Urinary bladder (tissue), 4 donors: ENCODE measurements around the gene LAMA1. TPM values are rescaled to one million over a fixed set of nuclear protein-coding genes. Genes with fewer than 3 reads are reported as not detected.

Experiments
- DNase-seq: peaks from one replicate; pipeline ENCODE4 v3.0.0-alpha.2; 2015; ENCODE audit errors: extremely low spot score
- H3K27ac ChIP-seq: one replicate; pipeline ENCODE4 v1.5.1; 2013; ENCODE audit warnings: low read depth, mild to moderate bottlenecking, moderate library complexity
- H3K36me3 ChIP-seq: one replicate; pipeline ENCODE4 v1.6.1; 2013; ENCODE audit warnings: mild to moderate bottlenecking, moderate library complexity; ENCODE audit not compliant: insufficient read depth
- H3K4me1 ChIP-seq: one replicate; pipeline ENCODE4 v1.6.1; 2013; ENCODE audit warnings: mild to moderate bottlenecking, moderate library complexity; ENCODE audit not compliant: insufficient read depth
- H3K4me3 ChIP-seq: one replicate; pipeline ENCODE4 v1.5.1; 2013; ENCODE audit warnings: low read depth, low read length
- WGBS: extraction: QIAGEN DNeasy Blood & Tissue Kit; methylation state at CpG from one replicate; pipeline ENCODE4 v1.1.7; 2013; 5-methylcytosine and 5-hydroxymethylcytosine counted together
- polyA plus RNA-seq: library from polyadenylated mRNA; stranded (reverse); fragments of 200-250 nt; gene quantifications from one replicate; pipeline ENCODE4 v1.2.3, GENCODE V29; 2013
- total RNA-seq: library from RNA; depleted of rRNA; stranded (reverse); fragments of >200 nt; gene quantifications from one replicate; pipeline ENCODE4 v1.2.3, GENCODE V29; 2014
- donor health status: healthy with polysubstance abuse.
- donor health status: healthy.

LAMA1 gene
- total and polyA plus RNA-seq, 2 donors, result 0.54 to 2.9 TPM

- Histone ChIP-seq H3K36me3 (no peaks in the 10 kb centered on the region), H3K4me1 (no peaks in the 10 kb centered on the region), H3K4me3 (no peak overlapping the region), H3K27ac (no peak overlapping the region)
- WGBS, result 53% methylated on average over 6 of the region's 6 CpGs
- no peak for DNase-seq
These were observed 33.2 kb downstream of the LAMA1 start for GRCh38 chr18:7084080-7085065.

GRCh38 chr18:7082671-7083070 is 34.9 kb downstream of the LAMA1 start:
- H3K4me1 ChIP-seq, result no peaks in the 10 kb centered on the region
- 89% methylated on average over 2 of the region's 2 CpGs for WGBS

DNA sequence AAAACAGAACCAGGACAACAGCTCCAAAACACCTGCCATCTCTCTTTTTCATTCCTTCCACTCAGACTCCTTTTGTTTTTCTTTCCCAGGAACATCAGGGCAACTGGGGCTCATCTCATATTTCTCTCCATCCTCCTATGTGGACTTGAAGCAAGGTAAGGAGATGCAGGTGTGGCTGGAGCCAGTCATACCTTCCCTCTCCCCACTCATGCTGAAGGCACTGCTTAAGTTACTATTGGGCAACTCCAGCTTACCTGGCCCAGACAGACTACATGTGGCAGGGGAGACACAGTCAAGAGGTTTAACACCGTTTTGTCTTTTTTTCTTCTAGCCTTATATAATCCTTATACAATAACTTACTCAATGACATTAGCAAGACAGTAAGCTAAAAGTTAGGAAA is 38.4 kb downstream of the LAMA1 start:
- no peaks in the 10 kb centered on the region for H3K36me3 ChIP-seq
- DNase-seq, result no peak
- H3K4me3 ChIP-seq, result no peak overlapping the region
- no peaks in the 10 kb centered on the region for H3K4me1 ChIP-seq
- H3K27ac ChIP-seq, result no peak overlapping the region
- 85% methylated on average over 1 of the region's 1 CpG for WGBS

More at GRCh38 chr18:7082671-7083070, 34.9 kb downstream of the LAMA1 start:
- H3K4me3 ChIP-seq, result no peak overlapping the region
- no peaks in the 10 kb centered on the region for H3K36me3 ChIP-seq
- no peak for DNase-seq
- H3K27ac ChIP-seq, result no peak overlapping the region

- H3K4me1 ChIP-seq, result no peaks in the 10 kb centered on the region
- WGBS, result 68% methylated on average over 8 of the region's 8 CpGs
These were observed 45.0 kb downstream of the LAMA1 start for GRCh38 chr18:7072593-7072992.

GRCh38 chr18:7071600-7071999 is 46.0 kb downstream of the LAMA1 start:
- no peak overlapping the region for H3K4me3 ChIP-seq
- WGBS, result 83% methylated on average over 2 of the region's 2 CpGs
- DNase-seq, result no peak
- no peaks in the 10 kb centered on the region for H3K4me1 ChIP-seq
- no peaks in the 10 kb centered on the region for H3K36me3 ChIP-seq
- no peak overlapping the region for H3K27ac ChIP-seq

More at GRCh38 chr18:7072593-7072992, 45.0 kb downstream of the LAMA1 start:
- no peak overlapping the region for H3K4me3 ChIP-seq
- no peak overlapping the region for H3K27ac ChIP-seq
- no peak for DNase-seq
- H3K36me3 ChIP-seq, result no peaks in the 10 kb centered on the region

DNA sequence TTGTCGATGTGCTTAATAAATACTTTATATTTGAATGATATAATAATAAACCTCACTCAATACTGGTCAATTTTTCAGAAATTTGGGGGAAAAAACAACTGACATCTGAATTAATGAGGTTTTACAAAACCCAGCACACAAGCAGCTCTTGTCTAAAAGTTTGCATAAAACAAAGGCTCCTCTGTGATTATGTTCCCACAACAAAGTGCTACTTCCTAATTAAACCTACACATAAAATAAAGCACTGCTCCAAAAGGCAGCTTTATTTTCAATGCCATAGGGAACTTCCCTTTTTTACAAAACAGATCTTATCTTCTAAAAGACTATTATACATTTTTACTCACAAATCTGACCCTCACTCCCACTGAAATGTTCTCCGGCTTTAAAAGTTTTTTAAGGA is 47.1 kb downstream of the LAMA1 start:
- DNase-seq, result no peak
- H3K4me1 ChIP-seq, result no peaks in the 10 kb centered on the region
- no peak overlapping the region for H3K27ac ChIP-seq
- H3K4me3 ChIP-seq, result no peak overlapping the region
- no peaks in the 10 kb centered on the region for H3K36me3 ChIP-seq
- 83% methylated on average over 2 of the region's 2 CpGs for WGBS

DNA sequence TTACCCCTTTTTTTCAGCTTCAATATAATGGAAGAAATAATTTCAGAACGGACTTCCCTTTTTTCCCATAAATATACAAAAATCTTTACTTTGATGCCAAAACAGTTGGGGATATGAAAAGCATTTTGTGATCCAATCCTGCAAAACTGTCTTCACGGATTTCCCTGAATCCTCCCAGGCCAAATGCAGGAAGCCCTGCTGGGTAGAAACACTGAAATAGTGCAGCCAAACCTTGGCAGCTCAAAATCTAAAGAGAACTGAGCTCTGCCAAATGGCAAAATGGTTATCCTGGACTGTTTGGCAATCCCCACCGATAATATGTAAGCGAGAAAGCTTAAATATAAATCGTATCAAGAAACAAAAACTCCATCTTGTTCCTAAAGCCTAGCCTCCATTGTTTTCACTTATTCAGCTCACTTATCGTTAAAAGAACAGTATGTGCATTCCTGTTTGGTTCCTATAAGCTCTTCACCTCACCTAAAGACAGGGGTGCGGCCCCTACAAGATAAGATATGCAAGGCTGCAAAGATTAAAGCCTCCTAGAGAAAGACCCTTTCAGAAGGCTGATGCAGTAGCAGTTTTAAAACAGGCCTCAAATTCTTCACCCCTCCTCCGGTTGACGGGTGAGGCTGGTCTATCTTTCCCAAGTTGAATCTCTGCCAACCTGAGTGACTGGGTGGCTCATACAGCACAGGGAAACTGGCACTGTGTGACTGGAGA is 48.6 kb downstream of the LAMA1 start:
- no peak for DNase-seq
- WGBS, result 78% methylated on average over 9 of the region's 9 CpGs
- no peaks in the 10 kb centered on the region for H3K36me3 ChIP-seq

DNA sequence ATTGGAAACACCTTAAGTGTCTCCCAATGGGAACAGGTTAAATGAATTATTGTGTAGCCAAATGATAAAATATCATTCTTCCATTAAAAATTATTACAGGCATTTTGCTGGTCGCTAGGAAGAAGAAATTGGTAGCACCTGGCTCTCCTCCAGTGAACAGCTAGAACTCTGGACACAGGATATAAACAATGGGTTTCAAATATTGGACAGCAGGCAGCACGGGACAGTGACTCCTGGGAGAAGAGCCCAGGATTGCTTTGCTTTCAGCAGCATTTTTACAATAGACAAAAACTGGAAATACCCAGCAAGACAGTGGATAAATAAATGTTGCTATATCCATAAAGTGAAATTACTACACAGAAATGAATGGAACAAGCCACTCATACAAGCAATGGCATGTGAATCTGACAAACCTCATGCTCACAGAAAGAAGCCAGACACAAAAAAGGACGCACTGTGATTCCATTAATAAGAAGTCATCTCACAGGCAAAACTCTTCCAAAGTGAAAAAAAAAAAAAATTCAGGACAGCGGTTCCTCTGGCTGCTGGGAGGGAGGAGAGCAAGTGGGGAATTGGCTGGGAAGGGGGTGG is 50.5 kb downstream of the LAMA1 start:
- Histone ChIP-seq H3K36me3 (no peaks in the 10 kb centered on the region), H3K4me3 (no peak overlapping the region), H3K27ac (no peak overlapping the region), H3K4me1 (no peaks in the 10 kb centered on the region)
- 28% methylated on average over 4 of the region's 4 CpGs for WGBS
- DNase-seq, result no peak

More for the DNA sequence above, 48.6 kb downstream of the LAMA1 start:
- Histone ChIP-seq H3K4me1 (no peaks in the 10 kb centered on the region), H3K4me3 (no peak overlapping the region), H3K27ac (no peak overlapping the region)

GRCh38 chr18:7065736-7066135 is 51.9 kb downstream of the LAMA1 start:
- Histone ChIP-seq H3K27ac (no peak overlapping the region), H3K4me1 (no peaks in the 10 kb centered on the region), H3K4me3 (no peak overlapping the region), H3K36me3 (no peaks in the 10 kb centered on the region)
- 92% methylated on average over 5 of the region's 5 CpGs for WGBS
- no peak for DNase-seq

- Histone ChIP-seq H3K36me3 (no peaks in the 10 kb centered on the region), H3K4me1 (no peaks in the 10 kb centered on the region), H3K4me3 (no peak overlapping the region), H3K27ac (no peak overlapping the region)
- no peak for DNase-seq
- 54% methylated on average over 3 of the region's 3 CpGs for WGBS
These were observed 53.3 kb downstream of the LAMA1 start for GRCh38 chr18:7064346-7064745.

DNA sequence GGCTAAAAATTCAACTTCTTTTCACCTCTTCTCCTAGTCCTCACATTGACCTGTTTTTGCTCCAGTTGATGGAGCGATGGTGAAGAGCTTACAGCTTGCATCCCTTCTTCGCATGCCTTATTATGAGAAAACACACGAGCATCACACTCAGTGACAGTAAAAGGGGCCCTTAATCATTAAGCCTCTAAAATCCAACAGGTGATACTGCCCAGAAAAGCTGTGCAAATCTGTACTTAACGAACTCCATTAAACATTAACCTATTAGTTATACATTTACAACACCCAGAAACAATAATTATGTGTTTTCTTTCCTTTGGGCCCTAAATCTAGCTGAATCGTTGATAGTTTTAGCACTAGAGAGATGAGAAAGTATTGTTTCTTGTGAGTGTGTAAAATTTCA is 54.8 kb downstream of the LAMA1 start:
- Histone ChIP-seq H3K27ac (no peak overlapping the region), H3K36me3 (no peaks in the 10 kb centered on the region), H3K4me1 (no peaks in the 10 kb centered on the region), H3K4me3 (no peak overlapping the region)
- 88% methylated on average over 5 of the region's 5 CpGs for WGBS
- no peak for DNase-seq

- Histone ChIP-seq H3K27ac (no peak overlapping the region), H3K4me3 (no peak overlapping the region), H3K4me1 (no peaks in the 10 kb centered on the region), H3K36me3 (no peaks in the 10 kb centered on the region)
- 79% methylated on average over 9 of the region's 9 CpGs for WGBS
- DNase-seq, result no peak
These were observed 55.4 kb downstream of the LAMA1 start for GRCh38 chr18:7062236-7062635.

DNA sequence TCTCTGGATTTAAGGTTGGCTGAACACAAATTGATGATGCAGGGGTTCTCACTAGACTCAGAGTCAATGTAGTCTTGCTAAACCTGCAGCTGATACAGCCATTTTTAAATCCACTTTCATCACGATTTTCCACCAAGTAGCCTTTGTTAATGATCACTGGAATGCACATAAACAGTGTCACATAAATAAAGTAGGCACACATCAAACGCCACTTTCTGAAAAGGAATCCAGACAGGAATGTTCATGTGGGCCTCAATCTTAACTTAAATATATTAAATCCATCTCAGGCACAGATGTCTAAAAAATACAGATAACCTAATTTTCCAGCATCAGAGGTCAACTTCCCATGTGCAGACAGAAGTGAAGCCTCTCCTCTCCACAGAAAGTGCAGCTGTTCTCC is 58.3 kb downstream of the LAMA1 start:
- Histone ChIP-seq H3K27ac (no peak overlapping the region), H3K4me3 (no peak overlapping the region), H3K4me1 (no peaks in the 10 kb centered on the region), H3K36me3 (no peaks in the 10 kb centered on the region)
- DNase-seq, result no peak
- 29% methylated on average over 2 of the region's 2 CpGs for WGBS
